ENCODE data around the gene MGST3.

The MGST3 gene

DNA sequence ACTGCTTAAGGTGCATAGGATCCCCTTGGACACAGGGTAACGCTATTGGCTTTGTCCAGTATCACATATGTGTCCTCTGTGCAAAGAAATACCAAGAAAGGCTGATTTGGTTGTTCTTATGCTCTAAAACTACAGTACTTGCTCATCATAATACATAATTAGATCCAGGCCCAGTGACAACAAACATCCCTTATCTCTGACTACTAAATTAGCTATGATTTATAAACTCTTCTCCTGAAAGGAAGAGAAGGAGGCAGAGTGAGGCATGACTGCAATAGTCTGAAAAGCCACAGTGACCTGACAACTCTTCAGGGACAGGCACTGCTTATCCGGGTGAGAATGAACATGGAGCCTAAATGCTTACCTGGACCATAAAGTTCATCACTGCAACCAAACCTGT lies 30.7 kb downstream of the MGST3 start:
- H3K36me3 ChIP-seq (ENCODE audit: low read length): peaks cover 17% of the 10 kb centered on the region; the same call in 1 of the 2 replicates
- no peak overlapping the region for H3K27ac ChIP-seq (ENCODE audit: low read depth, low read length)
- H3K79me2 ChIP-seq (ENCODE audit: insufficient read depth, low read length): no peaks in the 10 kb centered on the region
- H3K9me2 ChIP-seq (replicated peaks; ENCODE audit: insufficient read depth, low read length): no peaks in the 10 kb centered on the region
- no peaks in the 10 kb centered on the region for H3K27me3 ChIP-seq (ENCODE audit: low read length)
- TF ChIP-seq EZH2phosphoT487 (conservative IDR thresholded peaks at IDR 0.05; ENCODE audit: low read length): no peak
- TF ChIP-seq, protein P1, sequence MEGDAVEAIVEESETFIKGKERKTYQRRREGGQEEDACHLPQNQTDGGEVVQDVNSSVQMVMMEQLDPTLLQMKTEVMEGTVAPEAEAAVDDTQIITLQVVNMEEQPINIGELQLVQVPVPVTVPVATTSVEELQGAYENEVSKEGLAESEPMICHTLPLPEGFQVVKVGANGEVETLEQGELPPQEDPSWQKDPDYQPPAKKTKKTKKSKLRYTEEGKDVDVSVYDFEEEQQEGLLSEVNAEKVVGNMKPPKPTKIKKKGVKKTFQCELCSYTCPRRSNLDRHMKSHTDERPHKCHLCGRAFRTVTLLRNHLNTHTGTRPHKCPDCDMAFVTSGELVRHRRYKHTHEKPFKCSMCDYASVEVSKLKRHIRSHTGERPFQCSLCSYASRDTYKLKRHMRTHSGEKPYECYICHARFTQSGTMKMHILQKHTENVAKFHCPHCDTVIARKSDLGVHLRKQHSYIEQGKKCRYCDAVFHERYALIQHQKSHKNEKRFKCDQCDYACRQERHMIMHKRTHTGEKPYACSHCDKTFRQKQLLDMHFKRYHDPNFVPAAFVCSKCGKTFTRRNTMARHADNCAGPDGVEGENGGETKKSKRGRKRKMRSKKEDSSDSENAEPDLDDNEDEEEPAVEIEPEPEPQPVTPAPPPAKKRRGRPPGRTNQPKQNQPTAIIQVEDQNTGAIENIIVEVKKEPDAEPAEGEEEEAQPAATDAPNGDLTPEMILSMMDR (IDR thresholded peaks at IDR 0.05; ENCODE audit: insufficient read depth, low read length, poor library complexity, severe bottlenecking): no peak
- no peak overlapping the region for H2AFZ ChIP-seq (ENCODE audit: low read depth, low read length, severe bottlenecking)
- H3K4me2 ChIP-seq (ENCODE audit: low read depth, low read length, poor library complexity, severe bottlenecking): no peak overlapping the region
- H3K9me3 ChIP-seq (ENCODE audit: insufficient read depth, low read length): no peaks in the 10 kb centered on the region
- no peaks in the 10 kb centered on the region for H4K20me1 ChIP-seq (ENCODE audit: low read depth, low read length)
- no peaks in the 10 kb centered on the region for H3F3A ChIP-seq (ENCODE audit: insufficient read depth)
- no peak overlapping the region for H3K9ac ChIP-seq (ENCODE audit: low read length)
- no peak overlapping the region for H3K4me3 ChIP-seq (ENCODE audit: insufficient read depth, low read length, poor library complexity, severe bottlenecking)

- Histone ChIP-seq H3K27ac (ENCODE audit: low read depth, low read length) (no peak overlapping the region), H3K4me2 (ENCODE audit: low read depth, low read length, poor library complexity, severe bottlenecking) (no peak overlapping the region), H3K9me3 (ENCODE audit: insufficient read depth, low read length) (no peaks in the 10 kb centered on the region), H3K9ac (ENCODE audit: low read length) (no peak overlapping the region), H2AFZ (ENCODE audit: low read depth, low read length, severe bottlenecking) (no peak overlapping the region), H3K9me2 (replicated peaks; ENCODE audit: insufficient read depth, low read length) (no peaks in the 10 kb centered on the region), H3F3A (ENCODE audit: insufficient read depth) (no peaks in the 10 kb centered on the region), H4K20me1 (ENCODE audit: low read depth, low read length) (no peaks in the 10 kb centered on the region), H3K4me3 (ENCODE audit: insufficient read depth, low read length, poor library complexity, severe bottlenecking) (no peak overlapping the region), H3K36me3 (ENCODE audit: low read length) (peaks cover 21% of the 10 kb centered on the region), H3K27me3 (ENCODE audit: low read length) (no peaks in the 10 kb centered on the region), H3K79me2 (ENCODE audit: insufficient read depth, low read length) (no peaks in the 10 kb centered on the region)
- no peak for TF ChIP-seq EZH2phosphoT487 (conservative IDR thresholded peaks at IDR 0.05; ENCODE audit: low read length)
Observed at GRCh38 chr1:165662186-165662585, 31.2 kb downstream of the MGST3 start.

- H3K36me3 ChIP-seq (ENCODE audit: low read length): peaks cover 26% of the 10 kb centered on the region
- TF ChIP-seq EZH2phosphoT487 (conservative IDR thresholded peaks at IDR 0.05; ENCODE audit: low read length): no peak
Observed at GRCh38 chr1:165666152-165666825, 35.3 kb downstream of the MGST3 start.

DNA sequence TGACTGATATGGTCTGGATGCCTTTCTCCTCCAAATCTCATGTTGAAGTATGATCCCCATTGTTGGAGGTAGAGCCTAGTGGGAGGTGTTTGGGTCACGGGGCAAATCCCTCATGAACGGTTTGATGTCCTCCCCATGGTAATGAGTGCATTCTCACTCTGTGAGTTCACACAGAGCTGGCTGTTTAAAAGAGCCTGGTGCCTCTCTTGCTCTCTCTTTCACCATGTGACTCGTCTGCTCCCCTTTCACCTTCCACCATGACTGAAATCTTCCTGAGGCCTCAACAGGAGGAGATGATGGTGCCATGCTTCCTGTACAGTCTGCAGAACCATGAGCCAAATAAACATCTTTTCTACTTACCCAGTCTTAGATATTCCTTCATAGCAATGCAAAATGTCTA lies 37.1 kb downstream of the MGST3 start:
- no peaks in the 10 kb centered on the region for H3F3A ChIP-seq (ENCODE audit: insufficient read depth)
- no peak overlapping the region for H3K4me2 ChIP-seq (ENCODE audit: low read depth, low read length, poor library complexity, severe bottlenecking)
- TF ChIP-seq, protein P1 (IDR thresholded peaks at IDR 0.05; ENCODE audit: insufficient read depth, low read length, poor library complexity, severe bottlenecking): no peak
- TF ChIP-seq EZH2phosphoT487 (conservative IDR thresholded peaks at IDR 0.05; ENCODE audit: low read length): no peak
- no peaks in the 10 kb centered on the region for H4K20me1 ChIP-seq (ENCODE audit: low read depth, low read length)
- H3K9ac ChIP-seq (ENCODE audit: low read length): no peak overlapping the region
- H3K9me2 ChIP-seq (replicated peaks; ENCODE audit: insufficient read depth, low read length): no peaks in the 10 kb centered on the region
- no peak overlapping the region for H2AFZ ChIP-seq (ENCODE audit: low read depth, low read length, severe bottlenecking)
- H3K36me3 ChIP-seq (ENCODE audit: low read length): peaks cover 31% of the 10 kb centered on the region
- no peaks in the 10 kb centered on the region for H3K9me3 ChIP-seq (ENCODE audit: insufficient read depth, low read length)
- H3K4me3 ChIP-seq (ENCODE audit: insufficient read depth, low read length, poor library complexity, severe bottlenecking): no peak overlapping the region
- H3K27me3 ChIP-seq (ENCODE audit: low read length): no peaks in the 10 kb centered on the region
- H3K27ac ChIP-seq (ENCODE audit: low read depth, low read length): no peak overlapping the region
- H3K79me2 ChIP-seq (ENCODE audit: insufficient read depth, low read length): no peaks in the 10 kb centered on the region

More at GRCh38 chr1:165666152-165666825, 35.3 kb downstream of the MGST3 start:
- Histone ChIP-seq H3K4me2 (ENCODE audit: low read depth, low read length, poor library complexity, severe bottlenecking) (no peak overlapping the region), H3K27me3 (ENCODE audit: low read length) (no peaks in the 10 kb centered on the region), H3K79me2 (ENCODE audit: insufficient read depth, low read length) (no peaks in the 10 kb centered on the region), H2AFZ (ENCODE audit: low read depth, low read length, severe bottlenecking) (no peak overlapping the region), H3K4me3 (ENCODE audit: insufficient read depth, low read length, poor library complexity, severe bottlenecking) (no peak overlapping the region), H3K9ac (ENCODE audit: low read length) (no peak overlapping the region), H3K9me2 (replicated peaks; ENCODE audit: insufficient read depth, low read length) (no peaks in the 10 kb centered on the region), H3F3A (ENCODE audit: insufficient read depth) (no peaks in the 10 kb centered on the region), H3K27ac (ENCODE audit: low read depth, low read length) (no peak overlapping the region), H4K20me1 (ENCODE audit: low read depth, low read length) (no peaks in the 10 kb centered on the region), H3K9me3 (ENCODE audit: insufficient read depth, low read length) (no peaks in the 10 kb centered on the region)
